NCI-H1048 (cell line): ENCODE measurements around the gene PSMA3.
"Not testable (repeated sequence)": the region's sequence is repeated elsewhere in the genome, so short reads cannot be mapped to it uniquely, and the experiment has no call there.

ENCODE experiments used
- DNase-seq: peaks from one replicate; lab custom pipeline; 2025; lab: John Stamatoyannopoulos, UW

PSMA3 gene

GRCh38 chr14:58244556-58245387 is at the start of gene PSMA3:
Gene PSMA3 (plus strand): TSS chr14:58244843. CDS start chr14:58244921, 78 bp downstream.
- peak; percentile 94 for DNase-seq

GRCh38 chr14:58196198-58196597 is 48.4 kb upstream of the PSMA3 start:
- no peak for DNase-seq

DNA sequence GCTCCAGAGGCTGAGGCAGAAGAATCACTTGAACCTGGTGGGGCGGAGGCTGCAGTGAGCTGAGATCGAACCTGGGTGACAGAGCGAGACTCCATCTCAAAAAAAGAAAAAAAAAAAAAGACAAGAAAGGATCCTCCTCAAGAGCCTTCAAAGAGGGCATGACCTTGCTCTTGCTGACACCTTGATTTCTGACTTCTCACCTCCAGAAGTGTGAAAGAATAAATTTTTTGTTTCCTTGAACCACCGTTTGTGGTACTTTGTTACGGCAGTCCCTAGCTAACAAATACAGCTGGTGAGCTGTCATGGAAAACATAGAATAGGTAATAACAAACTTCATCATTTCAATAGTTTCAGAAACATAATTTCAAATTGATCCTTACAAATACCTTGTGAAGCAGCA is 46.6 kb upstream of the PSMA3 start:
- DNase-seq, result no peak

DNA sequence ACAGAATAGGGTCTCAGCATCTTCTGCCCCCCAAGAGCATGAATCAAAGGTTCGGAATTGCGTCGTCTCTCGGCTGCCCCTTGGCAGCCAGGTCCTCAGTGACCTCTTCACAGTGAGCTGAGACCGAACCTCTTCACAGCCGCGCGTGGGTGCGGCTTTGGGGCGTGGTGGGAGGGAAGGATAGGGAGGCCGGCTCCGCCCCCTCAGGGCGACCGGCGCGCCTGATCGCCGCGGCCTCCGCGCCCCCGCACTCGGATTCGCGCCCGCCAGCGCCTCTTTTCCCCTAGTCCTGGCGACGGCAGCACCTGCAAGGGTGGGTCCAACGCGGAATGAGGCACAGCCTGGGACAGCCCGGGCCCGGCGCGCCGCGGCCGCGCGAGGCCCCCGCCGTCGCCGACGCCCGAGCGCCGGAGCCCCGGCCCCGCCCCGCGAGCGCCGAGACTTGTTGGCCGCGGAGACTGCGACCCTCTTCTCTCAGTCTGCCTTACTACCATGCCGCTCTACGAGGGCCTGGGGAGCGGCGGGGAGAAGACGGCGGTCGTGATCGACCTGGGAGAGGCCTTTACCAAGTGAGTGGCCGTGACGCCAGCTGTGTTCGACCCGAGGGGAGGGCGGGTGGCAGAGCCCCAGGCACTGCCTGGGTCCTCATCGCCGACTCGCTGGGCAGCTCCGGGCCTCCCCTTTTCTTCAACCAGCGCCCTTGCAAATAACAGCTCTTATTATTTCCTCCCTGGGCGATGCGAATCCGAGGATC is 44.7 kb upstream of the PSMA3 start, which contains the start of gene ACTR10:
Gene ACTR10 (plus strand): TSS at position 424 of the 754 bp plus-strand sequence. CDS start 69 bp downstream, at position 493.
- peak; percentile 76 for DNase-seq

- DNase-seq, result no peak
Measured at GRCh38 chr14:58200480-58200841, 44.2 kb upstream of the PSMA3 start.

- DNase-seq, result no peak
Measured at GRCh38 chr14:58200846-58201245, 43.8 kb upstream of the PSMA3 start.

DNA sequence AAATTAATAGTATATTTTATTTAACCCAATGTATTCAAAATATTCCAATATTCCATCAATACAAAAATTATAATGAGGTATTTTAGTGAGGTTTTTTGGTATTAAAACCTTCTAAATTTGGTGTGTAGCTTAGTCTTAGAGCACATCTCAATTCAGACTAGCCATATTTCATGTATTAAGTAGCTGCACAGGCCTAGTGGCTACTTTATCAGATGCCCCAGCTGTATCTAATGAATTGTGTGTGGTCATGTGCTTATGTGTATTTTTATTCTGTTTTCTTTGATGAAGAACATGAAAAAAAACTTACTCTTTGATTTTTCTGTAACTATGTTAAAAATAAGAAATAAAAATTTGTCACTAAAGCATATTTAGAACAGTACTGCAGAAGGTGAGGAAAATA is 31.5 kb upstream of the PSMA3 start:
- DNase-seq, result no peak

GRCh38 chr14:58215191-58215914 is 29.3 kb upstream of the PSMA3 start:
- DNase-seq, result no peak

GRCh38 chr14:58216544-58216943 is 28.1 kb upstream of the PSMA3 start:
- no peak for DNase-seq

DNA sequence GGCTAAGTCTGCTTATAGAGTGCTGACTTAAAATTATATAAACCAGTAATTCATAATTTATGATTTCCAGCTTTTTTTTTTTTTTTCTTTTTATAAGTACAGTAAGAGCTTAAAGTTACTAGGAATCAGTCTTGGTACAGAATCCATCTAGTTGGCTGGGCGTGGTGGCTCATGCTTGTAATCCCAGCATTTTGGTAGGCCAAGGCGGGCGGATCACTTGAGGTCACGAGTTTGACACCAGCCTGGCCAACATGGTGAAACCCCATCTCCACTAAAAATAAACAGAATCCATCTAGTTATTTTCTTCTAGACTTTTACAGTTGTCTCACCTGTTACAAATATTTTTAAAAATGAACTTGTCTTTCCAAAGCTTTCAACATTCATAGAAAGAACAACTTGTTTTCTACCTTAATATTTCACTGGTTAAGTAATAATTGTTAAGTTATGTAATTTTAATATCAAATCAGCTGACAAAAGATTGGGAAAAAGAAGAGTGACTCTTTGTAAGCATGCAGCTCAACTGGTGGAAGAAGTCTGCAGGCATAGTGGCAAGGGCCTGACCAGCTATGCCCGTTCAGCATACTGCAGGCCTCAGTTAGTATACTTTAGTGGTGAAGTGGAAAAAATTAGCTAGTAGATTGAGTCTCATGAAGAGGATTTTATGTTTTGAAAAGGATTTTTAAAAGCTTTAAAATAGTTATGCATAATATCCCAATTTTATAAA is 17.4 kb upstream of the PSMA3 start:
- no peak for DNase-seq

- DNase-seq, result no peak
Measured at GRCh38 chr14:58238252-58239243, 6.1 kb upstream of the PSMA3 start.

DNA sequence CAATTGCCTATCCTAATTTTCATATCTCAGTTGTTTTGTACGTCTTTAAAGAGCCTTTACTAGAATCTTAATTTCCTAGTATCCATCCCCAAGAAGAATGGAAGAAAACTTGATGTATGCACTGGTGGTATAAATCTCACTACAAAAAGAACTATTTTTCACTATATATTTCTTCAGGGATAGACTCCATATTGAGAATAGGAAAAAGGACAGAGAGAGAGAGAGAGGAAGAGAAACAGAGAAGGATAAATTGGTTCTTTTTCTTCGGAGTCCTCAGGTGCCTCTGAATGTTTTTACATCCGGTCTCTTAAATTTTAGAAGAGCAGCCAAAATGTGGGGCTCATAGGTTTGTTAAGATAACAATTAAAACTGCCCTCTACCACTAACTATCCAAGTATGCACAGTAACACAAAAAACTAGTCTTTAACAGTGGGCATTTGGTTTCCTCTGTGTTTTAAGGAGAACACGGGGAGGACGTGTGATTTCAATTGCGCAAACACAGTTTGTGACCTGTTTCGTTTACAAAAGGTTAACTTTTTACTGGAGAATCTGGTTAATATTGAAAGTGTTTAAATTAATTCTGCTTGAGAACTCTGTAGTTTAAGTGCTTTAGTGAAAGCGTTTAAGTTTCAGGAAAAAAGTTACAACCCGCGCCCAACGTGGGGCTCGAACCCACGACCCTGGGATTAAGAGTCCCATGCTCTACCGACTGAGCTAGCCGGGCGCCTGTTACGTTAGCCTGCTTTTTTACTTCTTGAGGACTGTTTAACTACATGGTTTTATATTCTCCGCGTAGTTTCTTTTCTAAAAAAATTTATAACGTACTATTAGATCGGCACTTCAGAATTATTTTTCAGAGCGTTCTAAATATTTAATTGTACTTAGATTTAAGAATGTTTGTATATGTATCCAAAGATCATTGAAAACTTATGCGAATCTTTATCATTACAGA is 5.1 kb upstream of the PSMA3 start:
- DNase-seq, result no peak

DNA sequence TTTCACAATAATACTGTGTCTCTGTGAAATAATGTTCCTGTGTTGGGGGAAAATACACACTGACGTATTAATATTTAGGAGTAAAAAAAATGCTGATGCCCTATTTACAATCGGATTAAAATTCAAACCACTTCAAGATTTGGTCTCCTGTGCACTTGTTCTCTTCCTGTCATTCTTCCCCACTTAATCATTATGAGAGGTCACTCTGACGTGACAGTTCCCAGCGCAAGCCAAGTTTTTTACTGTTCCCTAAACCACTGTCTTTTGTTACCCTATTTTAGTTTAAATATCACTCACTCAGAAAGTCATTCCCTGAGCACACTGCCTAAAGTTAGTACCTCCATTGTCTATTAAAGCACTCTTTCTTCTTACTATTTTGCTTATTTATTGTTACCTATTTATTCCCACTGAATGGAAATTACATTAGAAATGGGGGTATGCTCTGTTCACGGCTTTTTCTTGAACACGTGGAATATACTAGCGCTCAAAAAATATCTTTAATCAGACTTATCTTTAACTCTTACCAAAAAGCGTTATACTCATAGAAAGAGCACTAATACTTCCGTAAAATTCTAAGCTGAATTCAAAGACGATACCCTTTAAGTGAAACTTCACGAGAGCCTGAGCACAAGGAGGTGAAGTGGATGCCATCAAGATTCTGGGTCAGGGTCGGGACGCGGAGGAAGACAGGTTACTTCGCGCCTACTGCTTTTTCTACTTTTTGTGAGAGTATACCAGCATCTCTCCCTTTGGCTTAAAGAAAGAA is 670 bp upstream of the PSMA3 start:
- no peak for DNase-seq

DNA sequence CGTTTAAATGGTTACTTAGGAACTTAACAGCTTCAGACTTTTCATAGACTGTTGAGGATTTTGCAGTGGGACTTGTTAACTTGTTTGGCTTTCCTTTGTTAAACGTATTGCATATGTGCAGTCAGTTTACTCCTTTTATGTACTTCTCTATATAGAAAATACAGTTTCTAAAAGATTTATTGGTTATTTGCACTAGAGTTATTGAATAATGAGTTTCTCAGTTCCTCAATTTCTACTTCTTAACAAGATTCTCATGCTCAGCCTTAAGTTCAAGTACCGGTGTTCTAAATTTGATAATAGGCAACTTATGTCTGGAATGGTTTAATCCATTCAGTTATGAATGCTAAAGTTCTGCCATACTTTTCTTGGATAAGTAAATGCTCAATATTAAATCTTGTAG is 919 bp downstream of the PSMA3 start:
- DNase-seq, result no peak

DNA sequence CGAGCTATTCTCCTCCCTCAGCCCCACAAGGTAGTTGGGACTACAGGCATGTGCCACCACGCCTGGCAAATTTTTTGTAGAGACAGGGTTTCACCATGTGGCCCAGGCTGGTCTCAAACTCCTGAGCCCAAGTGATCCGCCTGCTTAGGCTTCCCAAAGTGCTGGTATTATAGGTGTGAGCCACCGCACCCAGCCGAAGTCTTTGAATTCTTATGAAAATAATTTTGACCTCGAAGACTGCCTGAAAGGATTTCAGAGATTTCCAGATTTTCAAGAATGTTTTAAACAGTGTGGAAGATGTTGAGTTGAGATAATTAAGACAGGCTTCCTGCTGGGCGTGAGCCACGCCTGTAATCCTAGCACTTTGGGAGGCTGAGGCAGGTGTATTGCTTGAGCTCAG is 5.0 kb downstream of the PSMA3 start:
- DNase-seq, result no peak

DNA sequence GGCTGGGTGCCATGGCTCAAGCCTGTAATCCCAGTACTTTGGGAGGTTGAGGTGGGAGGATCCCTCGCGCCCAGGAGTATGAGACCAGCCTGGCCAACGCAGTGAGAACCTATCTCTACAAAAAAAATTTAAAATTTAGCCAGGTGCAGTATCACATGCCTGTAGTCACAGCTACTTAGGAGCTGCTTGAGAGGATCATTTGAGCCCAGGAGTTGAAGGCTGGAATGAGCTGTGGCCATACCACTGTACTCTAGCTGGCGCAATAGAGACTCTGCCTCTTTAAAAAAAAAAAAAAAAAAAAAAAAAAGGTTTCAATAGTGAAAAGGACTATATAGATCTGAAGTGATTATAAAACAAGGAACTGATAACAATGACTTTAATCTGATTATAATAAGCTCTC is 13.5 kb downstream of the PSMA3 start:
- DNase-seq, result no peak

DNA sequence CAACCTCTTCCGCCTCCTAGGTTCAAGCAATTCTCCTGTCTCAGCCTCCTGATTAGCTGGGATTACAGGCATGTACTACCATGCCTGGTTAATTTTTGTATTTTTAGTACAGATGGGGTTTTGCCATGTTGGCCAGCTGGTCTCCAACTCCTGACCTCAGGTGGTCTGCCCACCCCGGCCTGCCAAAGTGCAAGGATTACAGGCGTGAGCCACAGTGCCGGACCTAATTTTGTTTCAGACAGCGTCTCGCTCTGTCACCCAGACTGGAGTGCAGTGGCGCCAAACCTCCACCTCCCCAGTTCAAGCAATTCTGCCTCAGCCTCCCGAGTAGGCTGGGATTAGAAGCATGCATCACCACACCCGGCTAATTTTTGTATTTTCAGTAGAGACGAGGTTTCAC is 17.4 kb downstream of the PSMA3 start:
- not testable (repeated sequence) for DNase-seq

DNA sequence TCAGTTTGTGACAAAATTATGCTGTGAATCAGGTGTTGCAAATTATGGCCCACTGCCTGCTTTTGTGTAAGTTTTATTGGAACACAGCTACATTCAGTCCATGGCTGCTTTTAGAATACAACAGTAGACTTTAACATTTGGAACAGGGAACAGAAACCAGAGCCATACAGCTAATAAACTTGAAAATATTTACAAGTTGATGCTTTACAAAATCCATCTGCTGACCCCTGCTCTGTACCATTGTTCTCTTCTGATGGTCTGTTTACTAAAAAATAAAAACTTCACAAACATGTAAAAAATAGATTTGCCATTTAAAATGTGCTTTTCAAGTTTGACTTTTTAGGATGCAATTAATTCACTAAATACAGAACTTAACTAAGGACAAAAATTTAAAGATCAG is 20.8 kb downstream of the PSMA3 start:
- no peak for DNase-seq

DNA sequence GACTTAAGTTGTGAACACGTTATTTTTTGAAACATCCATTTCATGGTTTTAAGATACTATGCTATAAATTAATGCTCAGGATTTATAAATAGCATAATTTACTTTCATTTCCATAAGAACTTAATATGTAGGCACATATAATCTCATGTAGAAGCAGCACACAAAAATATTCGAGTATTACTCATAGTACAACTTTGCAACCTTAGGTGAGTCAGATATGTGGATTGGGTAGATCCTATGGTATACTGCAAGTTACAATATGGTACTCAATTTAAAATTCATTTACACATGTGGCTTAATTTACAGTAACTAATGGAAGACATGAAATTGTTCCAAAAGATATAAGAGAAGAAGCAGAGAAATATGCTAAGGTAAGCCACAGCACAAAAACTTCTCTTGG is 26.0 kb downstream of the PSMA3 start:
- DNase-seq, result no peak
